C4-2B (cell line): ENCODE measurements around the gene UGT2A3.

Experiments
- H3K27ac ChIP-seq: fragments of 450-650 bp; 2 replicates; pipeline ENCODE4 v1.5.1; 2017
- CTCF ChIP-seq: fragments of 450-650 bp; conservative IDR thresholded peaks from 2 replicates; pipeline ENCODE4 v1.5.1; 2017; ENCODE audit warnings: mild to moderate bottlenecking
- ZFX ChIP-seq: fragments of 450-650 bp; IDR thresholded peaks from 2 replicates; pipeline ENCODE4 v1.6.1; 2017

Gene UGT2A3

GRCh38 chr4:68951078-68951805 is at the start of gene UGT2A3:
UGT2A3 (minus strand) TSS chr4:68951804; CDS start chr4:68951760, 44 bp downstream.
- H3K27ac ChIP-seq: no peak within 1 kb of the TSS
- TF ChIP-seq ZFX: no peak
- TF ChIP-seq CTCF: no peak

GRCh38 chr4:68997040-68997439 is 45.4 kb upstream of the UGT2A3 start:
- H3K27ac ChIP-seq: no peak overlapping the region
- TF ChIP-seq ZFX: no peak
- no peak for TF ChIP-seq CTCF

GRCh38 chr4:68995292-68995691 is 43.7 kb upstream of the UGT2A3 start:
- H3K27ac ChIP-seq: no peak overlapping the region
- TF ChIP-seq CTCF (no peak), ZFX (no peak)

- H3K27ac ChIP-seq: no peak overlapping the region
- no peak for TF ChIP-seq CTCF
- no peak for TF ChIP-seq ZFX
Observed at GRCh38 chr4:68987007-68987406, 35.4 kb upstream of the UGT2A3 start.

GRCh38 chr4:68985442-68985841 is 33.8 kb upstream of the UGT2A3 start:
- no peak overlapping the region for H3K27ac ChIP-seq
- TF ChIP-seq CTCF (no peak), ZFX (no peak)

GRCh38 chr4:68984947-68985346 is 33.3 kb upstream of the UGT2A3 start:
- no peak for TF ChIP-seq CTCF
- TF ChIP-seq ZFX: no peak
- no peak overlapping the region for H3K27ac ChIP-seq

GRCh38 chr4:68963374-68963773 is 11.8 kb upstream of the UGT2A3 start:
- no peak overlapping the region for H3K27ac ChIP-seq
- TF ChIP-seq CTCF: no peak
- no peak for TF ChIP-seq ZFX
